HG02938 (cell line): ENCODE results near the gene A4GALT.
"Not testable (repeated sequence)": the region's sequence is repeated elsewhere in the genome, so short reads cannot be mapped to it uniquely, and the experiment has no call there.

Experiments used
- ATAC-seq: cut with Tn5 transposase; IDR thresholded peaks from one replicate; pipeline ENCODE4 v1.9.1; 2021; ENCODE audit warnings: mild to moderate bottlenecking, moderate library complexity; ENCODE audit not compliant: unreplicated experiment

A4GALT gene, protein sequence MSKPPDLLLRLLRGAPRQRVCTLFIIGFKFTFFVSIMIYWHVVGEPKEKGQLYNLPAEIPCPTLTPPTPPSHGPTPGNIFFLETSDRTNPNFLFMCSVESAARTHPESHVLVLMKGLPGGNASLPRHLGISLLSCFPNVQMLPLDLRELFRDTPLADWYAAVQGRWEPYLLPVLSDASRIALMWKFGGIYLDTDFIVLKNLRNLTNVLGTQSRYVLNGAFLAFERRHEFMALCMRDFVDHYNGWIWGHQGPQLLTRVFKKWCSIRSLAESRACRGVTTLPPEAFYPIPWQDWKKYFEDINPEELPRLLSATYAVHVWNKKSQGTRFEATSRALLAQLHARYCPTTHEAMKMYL

GRCh38 chr22:42720263-42721044 is at the start of gene A4GALT:
TSS of gene A4GALT (minus strand) at chr22:42720870. CDS start at chr22:42693951, 26,919 bp downstream.
- no peak for ATAC-seq

DNA sequence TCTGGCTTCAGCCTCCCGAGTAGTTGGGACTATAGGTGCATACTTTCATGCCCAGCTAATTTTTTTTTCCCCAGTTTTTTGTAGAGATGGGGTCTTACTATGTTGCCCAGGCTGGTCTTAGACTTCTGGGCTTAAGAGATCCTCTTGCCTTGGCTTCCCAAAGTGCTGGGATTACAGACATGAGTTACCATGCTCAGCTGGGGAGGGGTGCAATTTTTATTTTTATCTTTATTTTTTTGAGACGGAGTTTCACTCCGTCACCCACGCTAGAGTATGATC is 49.7 kb upstream of the A4GALT start:
- ATAC-seq: no peak

DNA sequence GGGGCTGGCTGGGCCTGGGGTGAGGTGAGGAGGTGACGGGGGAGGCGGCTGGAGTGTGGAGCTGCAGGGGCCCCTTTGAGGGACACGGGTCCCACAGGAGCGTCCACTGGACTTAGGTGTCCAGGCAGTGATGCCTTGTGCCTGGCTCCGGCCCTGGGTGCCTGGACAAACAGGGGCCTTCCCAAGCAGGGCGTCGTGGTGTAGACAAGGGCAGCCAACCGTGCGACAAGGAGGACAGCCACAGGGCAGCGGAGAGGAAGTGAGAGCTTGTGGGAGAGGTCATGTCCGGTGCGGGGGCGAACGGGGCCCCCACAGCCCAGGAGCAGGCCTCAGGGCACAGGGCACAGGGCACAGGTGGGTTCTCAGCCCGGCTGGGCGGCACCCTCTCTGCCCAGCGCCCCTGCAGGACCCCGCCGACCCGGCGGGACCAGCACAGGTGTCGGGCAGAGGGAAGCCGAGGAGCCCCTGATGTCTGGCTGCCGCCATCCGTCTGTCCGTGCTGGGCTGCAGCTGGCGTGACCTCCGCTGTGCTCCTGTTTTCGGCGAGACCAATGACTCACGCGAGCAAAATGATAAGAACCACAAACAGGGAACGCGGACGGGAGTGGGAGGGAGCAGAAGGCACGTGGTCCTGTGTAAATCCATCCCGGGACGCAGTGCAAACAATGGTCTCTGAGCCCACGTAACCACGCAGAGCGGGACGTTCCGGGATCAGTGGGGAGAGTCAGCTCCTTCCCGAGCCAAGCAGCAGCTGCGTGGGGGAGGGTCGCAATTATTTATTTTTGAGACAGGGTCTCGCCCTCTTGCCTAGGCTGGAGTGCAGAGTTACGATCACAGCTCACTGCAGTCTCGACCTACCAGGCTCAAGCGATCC is 49.1 kb upstream of the A4GALT start:
- ATAC-seq: peak; percentile 63

- ATAC-seq: no peak
Observed at GRCh38 chr22:42769238-42769573, 48.5 kb upstream of the A4GALT start.

- no peak for ATAC-seq
Observed at GRCh38 chr22:42768385-42769035, 47.8 kb upstream of the A4GALT start.

DNA sequence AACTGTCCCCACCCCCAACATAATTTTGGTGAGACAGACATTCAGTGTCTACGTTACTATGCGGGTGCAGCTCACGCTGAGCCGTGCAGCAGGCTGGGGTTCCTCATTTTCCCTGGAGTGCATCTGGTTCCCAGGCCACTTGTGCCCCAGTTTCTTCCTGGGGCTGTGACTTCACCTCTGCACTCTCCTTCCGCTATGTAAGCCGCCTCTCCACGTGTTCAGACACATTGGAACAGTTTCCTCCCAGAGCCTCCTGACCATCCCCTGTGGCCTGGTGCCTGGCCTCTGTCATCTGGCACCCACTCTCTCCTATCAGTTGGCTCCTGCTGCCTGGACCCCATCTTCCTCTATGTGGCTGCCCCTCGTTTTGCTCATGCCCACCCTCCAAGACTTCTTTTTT is 46.2 kb upstream of the A4GALT start:
- ATAC-seq: no peak

- ATAC-seq: no peak
Observed at GRCh38 chr22:42764895-42765363, 44.3 kb upstream of the A4GALT start.

- ATAC-seq: no peak
Observed at GRCh38 chr22:42763965-42764480, 43.4 kb upstream of the A4GALT start.

DNA sequence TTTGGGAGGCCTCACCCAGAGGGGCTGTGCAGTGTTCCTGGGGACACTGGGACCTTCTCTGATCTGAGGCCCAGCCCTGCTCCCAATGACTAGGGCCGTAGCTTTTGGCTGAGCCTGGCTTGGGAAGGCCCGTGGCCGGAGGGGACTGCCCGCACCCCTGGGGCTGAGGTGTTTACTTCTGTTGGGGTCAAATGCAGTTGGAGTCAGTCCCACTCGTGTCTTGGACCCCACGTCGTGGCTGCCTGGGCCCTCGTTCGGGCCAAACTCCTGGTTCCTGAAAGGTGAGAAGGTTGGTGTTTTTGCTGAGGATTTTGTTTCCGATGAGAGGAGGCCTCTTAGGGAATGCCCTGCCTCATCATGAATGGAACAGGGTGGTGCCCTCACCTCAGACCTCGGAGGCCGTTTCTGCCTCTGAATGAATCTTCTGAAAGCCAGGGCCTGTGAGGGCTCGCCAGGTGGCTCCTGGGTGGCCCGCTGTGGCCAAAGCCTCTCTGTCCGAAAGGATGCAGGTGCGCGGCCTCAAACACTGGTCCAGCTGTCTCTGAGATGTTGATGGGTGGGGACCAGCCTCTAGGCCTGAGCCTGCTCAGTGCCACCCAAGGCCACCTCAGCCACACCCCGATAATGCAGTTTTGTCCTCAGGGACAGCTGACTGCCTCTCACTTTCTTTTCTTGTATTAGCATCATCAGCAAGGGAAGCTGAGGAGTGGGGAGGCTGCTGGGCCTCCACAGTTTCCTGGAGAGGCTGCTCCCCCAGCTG is 40.3 kb upstream of the A4GALT start:
- ATAC-seq: no peak

DNA sequence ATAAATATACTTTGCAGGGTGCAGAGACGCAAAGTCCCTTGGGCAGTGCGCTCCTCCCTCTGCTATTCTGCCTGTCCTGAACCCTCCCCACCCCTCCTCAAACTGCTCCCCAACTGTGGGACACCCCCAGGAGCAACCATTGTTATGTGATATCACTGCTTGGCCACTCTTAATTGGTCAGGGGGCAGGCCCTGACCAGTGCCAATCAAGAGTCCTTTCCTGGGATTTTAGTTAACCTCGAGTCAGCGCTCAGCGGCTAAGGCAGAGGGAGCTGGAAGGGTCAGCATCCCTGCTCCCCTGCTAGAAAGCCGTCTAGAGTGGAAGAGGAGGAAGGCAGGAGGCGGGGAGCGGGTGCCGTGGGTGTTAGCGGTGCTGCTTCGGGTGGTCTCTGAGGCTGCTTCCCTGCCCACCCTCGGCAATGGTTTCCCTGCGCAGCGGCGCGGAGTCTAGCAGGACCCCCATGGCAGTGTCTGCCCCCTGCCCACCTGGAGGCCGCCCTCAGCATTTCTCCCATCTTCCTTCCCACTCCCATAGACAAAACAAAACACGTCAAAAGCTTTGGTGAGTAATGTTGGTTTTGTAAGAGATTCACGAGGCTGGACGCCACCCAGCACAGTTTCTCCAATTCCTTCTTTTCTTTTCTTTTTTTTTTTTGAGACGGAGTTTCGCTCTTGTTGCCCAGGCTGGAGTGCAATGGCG is 38.4 kb upstream of the A4GALT start:
- ATAC-seq: no peak

DNA sequence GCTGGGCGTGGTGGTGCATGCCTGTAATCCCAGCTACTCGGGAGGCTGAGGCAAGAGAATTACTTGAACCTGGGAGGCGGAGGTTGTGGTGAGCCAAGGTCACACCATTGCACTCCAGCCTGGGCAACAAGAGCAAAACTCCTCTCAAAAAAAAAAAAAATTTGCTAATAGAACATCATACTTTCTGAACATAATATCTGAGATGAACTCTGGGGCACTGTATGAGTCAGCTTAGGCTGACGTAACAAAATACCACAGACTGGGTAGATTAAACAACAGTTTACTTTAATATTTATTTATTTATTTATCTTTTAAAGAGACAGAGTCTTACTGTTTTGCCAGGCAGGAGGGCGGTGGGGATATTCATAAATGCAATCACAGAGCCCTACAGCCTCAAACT is 34.9 kb upstream of the A4GALT start:
- not testable (repeated sequence) for ATAC-seq

GRCh38 chr22:42755121-42755520 is 34.5 kb upstream of the A4GALT start:
- not testable (repeated sequence) for ATAC-seq

DNA sequence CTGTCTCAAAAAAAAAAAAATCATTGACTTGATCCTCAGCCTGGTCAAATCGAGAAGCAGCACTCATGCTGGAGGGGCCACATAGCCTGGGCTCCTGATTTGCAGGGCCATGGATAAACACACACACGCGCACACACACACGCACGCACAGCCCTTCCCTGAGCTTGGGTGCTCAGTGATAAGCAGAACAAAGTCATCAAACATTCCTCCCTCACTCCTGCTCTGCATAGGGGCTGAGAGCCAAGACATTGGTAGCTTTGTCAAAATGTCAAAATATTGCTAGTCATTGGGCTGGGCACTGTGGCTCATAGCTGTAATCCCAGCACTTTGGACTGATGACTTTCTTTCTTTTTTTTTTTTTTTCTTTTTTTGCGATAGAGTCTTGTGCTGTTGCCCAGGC is 34.0 kb upstream of the A4GALT start:
- ATAC-seq: no peak

- no peak for ATAC-seq
Observed at GRCh38 chr22:42752912-42753311, 32.2 kb upstream of the A4GALT start.

GRCh38 chr22:42752230-42752746 is 31.6 kb upstream of the A4GALT start:
- ATAC-seq: no peak

DNA sequence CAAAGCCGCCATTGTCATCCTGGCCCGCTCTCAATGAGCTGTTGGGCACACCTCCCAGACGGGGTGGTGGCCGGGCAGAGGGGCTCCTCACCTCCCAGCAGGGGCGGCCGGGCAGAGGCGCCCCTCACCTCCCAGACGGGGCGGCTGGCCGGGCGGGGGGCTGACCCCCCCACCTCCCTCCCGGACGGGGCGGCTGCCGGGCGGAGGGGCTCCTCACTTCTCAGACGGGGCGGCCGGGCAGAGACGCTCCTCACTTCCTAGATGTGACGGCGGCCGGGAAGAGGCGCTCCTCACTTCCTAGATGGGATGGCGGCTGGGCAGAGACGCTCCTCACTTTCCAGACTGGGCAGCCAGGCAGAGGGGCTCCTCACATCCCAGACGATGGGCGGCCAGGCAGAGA is 29.8 kb upstream of the A4GALT start:
- not testable (repeated sequence) for ATAC-seq

- ATAC-seq: no peak
Observed at GRCh38 chr22:42747701-42748513, 27.2 kb upstream of the A4GALT start.

DNA sequence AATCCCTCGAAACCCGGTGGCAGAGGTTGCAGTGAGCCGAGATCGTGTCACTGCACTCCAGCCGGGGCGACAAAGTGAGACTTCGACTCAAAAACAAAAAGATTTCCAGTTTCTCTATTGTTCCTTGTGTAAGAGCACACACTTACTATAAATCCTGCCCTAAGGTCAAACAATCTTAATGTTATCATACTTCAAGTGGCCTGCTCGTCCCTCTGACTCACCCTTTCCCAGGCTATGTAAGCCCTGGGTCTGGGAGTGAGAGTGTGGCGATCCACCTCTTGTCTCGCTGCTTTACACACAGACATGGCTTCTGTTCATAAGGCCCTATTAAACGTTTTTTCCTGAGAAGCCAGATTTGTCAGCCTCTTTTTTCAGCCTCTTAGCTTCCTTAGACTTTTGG is 24.4 kb upstream of the A4GALT start:
- ATAC-seq: no peak
